SK-N-SH (cell line): ENCODE measurements around the gene AMIGO1. TPM values are rescaled to one million over a fixed set of nuclear protein-coding genes. Genes with fewer than 3 reads are reported as not detected.
A peak's percentile ranks its signal among the peaks of the same experiment; 100 is the strongest.

Experiments
- CTCF ChIA-PET: fragments of 300-600, 350-600 bp; formaldehyde crosslinking; extraction: SDS; loops from one replicate; lab custom pipeline; 2021; lab: Yijun Ruan, JAX
- POLR2A ChIA-PET: fragments of 350-600 bp; sonication (Branson Sonifier 250); formaldehyde crosslinking; extraction: SDS; loops from one replicate; lab custom pipeline; 2020; ENCODE audit warnings: antibody characterized with exemption, inconsistent platforms; lab: Yijun Ruan, JAX
- DNase-seq: peaks from one replicate; pipeline ENCODE4 v3.0.0; 2012
- H2AFZ ChIP-seq: fragments of 200-600 bp; sonication (generic); 2 replicates; pipeline ENCODE4 v1.8.1; 2016; ENCODE audit warnings: antibody characterized with exemption, mild to moderate bottlenecking, low read depth
- H3F3A ChIP-seq: fragments of 200-600 bp; sonication (generic); replicated peaks from 2 replicates; pipeline ENCODE3; 2016; ENCODE audit warnings: antibody characterized with exemption, mild to moderate bottlenecking; ENCODE audit not compliant: insufficient read depth
- H3K27ac ChIP-seq, 2 experiments: fragments of 200-500 bp in 1 of 2; fragments of 200-600 bp in 1 of 2; sonication (Bioruptor generic) in 1 of 2; sonication (generic), shearing (Covaris generic) in 1 of 2; 2 replicates each; pipeline versions ENCODE4 v1.5.1 to v1.6.1; 2014 to 2016; ENCODE audit warnings: low read depth in 2 of 2, inconsistent platforms in 1 of 2, low read length in 1 of 2, mild to moderate bottlenecking in 1 of 2, mixed read lengths in 1 of 2
- H3K27me3 ChIP-seq: fragments of 200-600 bp; sonication (generic), shearing (Covaris generic); 2 replicates; pipeline ENCODE4 v1.6.1; 2016; ENCODE audit warnings: mixed run types; ENCODE audit not compliant: insufficient read depth
- H3K36me3 ChIP-seq, 2 experiments: fragments of 200-500 bp in 1 of 2; fragments of 200-600 bp in 1 of 2; sonication (Bioruptor generic) in 1 of 2; sonication (generic) in 1 of 2; replicated peaks in 1 of 2; 2 replicates each; pipeline versions ENCODE3 to v1.5.1; 2014 to 2016; ENCODE audit warnings: low read length in 1 of 2, mild to moderate bottlenecking in 1 of 2; ENCODE audit not compliant: insufficient read depth in 2 of 2, control insufficient read depth in 1 of 2
- H3K4me1 ChIP-seq, 2 experiments: fragments of 200-500 bp in 1 of 2; fragments of 200-600 bp in 1 of 2; sonication (Bioruptor generic) in 1 of 2; sonication (generic), shearing (Covaris generic) in 1 of 2; 2 replicates each; pipeline versions ENCODE4 v1.5.1 to v1.6.1; 2014 to 2016; ENCODE audit warnings: low read depth in 1 of 2, low read length in 1 of 2, mixed run types in 1 of 2; ENCODE audit not compliant: insufficient read depth in 2 of 2, control insufficient read depth in 1 of 2
- H3K4me2 ChIP-seq: fragments of 200-600 bp; sonication (generic), shearing (Covaris generic); 2 replicates; pipeline ENCODE4 v1.6.1; 2017; ENCODE audit warnings: mixed run types
- H3K4me3 ChIP-seq, 2 experiments: fragments of 200-500 bp in 1 of 2; fragments of 200-600 bp in 1 of 2; sonication (Bioruptor generic) in 1 of 2; sonication (generic), shearing (Covaris generic) in 1 of 2; 2 replicates each; pipeline versions ENCODE4 v1.5.1 to v1.8.1; 2014 to 2016; ENCODE audit warnings: low read depth in 2 of 2, inconsistent platforms in 1 of 2, low read length in 1 of 2, mild to moderate bottlenecking in 1 of 2, mixed read lengths in 1 of 2, moderate library complexity in 1 of 2
- H3K79me2 ChIP-seq: fragments of 200-600 bp; sonication (generic); 2 replicates; pipeline ENCODE4 v1.8.1; 2017; ENCODE audit warnings: mild to moderate bottlenecking; ENCODE audit not compliant: insufficient read depth
- H3K9ac ChIP-seq: fragments of 200-600 bp; sonication (generic); 2 replicates; pipeline ENCODE4 v1.6.1; 2017; ENCODE audit warnings: mixed run types
- H3K9me2 ChIP-seq: fragments of 200-600 bp; sonication (generic); 2 replicates; pipeline ENCODE4 v1.6.1; 2017; ENCODE audit warnings: mixed run types
- H3K9me3 ChIP-seq: fragments of 200-600 bp; sonication (generic); 2 replicates; pipeline ENCODE4 v1.6.1; 2017; ENCODE audit warnings: mixed run types, mild to moderate bottlenecking, moderate library complexity
- H4K20me1 ChIP-seq: fragments of 200-600 bp; sonication (generic); 2 replicates; pipeline ENCODE4 v1.6.1; 2017; ENCODE audit warnings: mild to moderate bottlenecking, mixed run types; ENCODE audit not compliant: insufficient read depth
- ELF1 ChIP-seq: IDR thresholded peaks from 2 replicates; pipeline ENCODE4 v1.4.0; 2012
- EP300 ChIP-seq, 2 experiments: IDR thresholded peaks; 2 replicates each; pipeline versions ENCODE4 v1.4.0 to v1.6.1; 2012; ENCODE audit warnings: borderline replicate concordance in 1 of 2, low read depth in 1 of 2, low read length in 1 of 2
- EZH2phosphoT487 ChIP-seq: fragments of 200-600 bp; sonication (generic); IDR thresholded peaks from 2 replicates; pipeline ENCODE4 v1.6.1; 2017; ENCODE audit warnings: low read depth, mixed run types, mild to moderate bottlenecking, antibody characterized with exemption, moderate library complexity, borderline replicate concordance
- FOXJ3 ChIP-seq: sonication (generic); formaldehyde crosslinking; IDR thresholded peaks from 2 replicates; pipeline ENCODE4 v1.5.1; 2020; ENCODE audit warnings: mild to moderate bottlenecking, missing genetic modification reagents
- GATA2 ChIP-seq: sonication (generic); formaldehyde crosslinking; IDR thresholded peaks from 2 replicates; pipeline ENCODE4 v1.5.0; 2020; ENCODE audit warnings: mild to moderate bottlenecking, missing genetic modification reagents
- JUND ChIP-seq: IDR thresholded peaks from 2 replicates; pipeline ENCODE4 v1.4.0; 2012
- MEF2A ChIP-seq: IDR thresholded peaks from 2 replicates; pipeline ENCODE4 v1.4.0; 2012; ENCODE audit warnings: low read depth, borderline replicate concordance
- MXI1 ChIP-seq: IDR thresholded peaks from 2 replicates; pipeline ENCODE4 v1.6.1; 2012; ENCODE audit warnings: mild to moderate bottlenecking, low read depth, low read length, improper control_type of control experiment
- NRF1 ChIP-seq: IDR thresholded peaks from 2 replicates; pipeline ENCODE4 v1.6.1; 2012; ENCODE audit warnings: low read depth, mild to moderate bottlenecking, low read length
- POLR2AphosphoS5 ChIP-seq: IDR thresholded peaks from 2 replicates; pipeline ENCODE4 v1.6.1; 2012; ENCODE audit warnings: low read depth, low read length
- RAD21 ChIP-seq: IDR thresholded peaks from 2 replicates; pipeline ENCODE4 v1.6.1; 2012; ENCODE audit warnings: mild to moderate bottlenecking, low read length
- RCOR1 ChIP-seq: fragments of 150-350 bp; IDR thresholded peaks from 2 replicates; pipeline ENCODE4 v1.6.1; 2017; ENCODE audit warnings: antibody characterized with exemption, low read length
- RXRA ChIP-seq: IDR thresholded peaks from 2 replicates; pipeline ENCODE4 v1.4.0; 2012; ENCODE audit warnings: low read depth, mild to moderate bottlenecking, borderline replicate concordance
- SIN3A ChIP-seq: IDR thresholded peaks from 2 replicates; pipeline ENCODE4 v1.6.1; 2012; ENCODE audit warnings: low read depth, mild to moderate bottlenecking, low read length, moderate library complexity, borderline replicate concordance
- SMC3 ChIP-seq: IDR thresholded peaks from 2 replicates; pipeline ENCODE4 v1.6.1; 2012; ENCODE audit warnings: low read depth, low read length, improper control_type of control experiment
- TAF1 ChIP-seq: IDR thresholded peaks from 2 replicates; pipeline ENCODE4 v1.6.1; 2012; ENCODE audit warnings: low read depth, mild to moderate bottlenecking, low read length, moderate library complexity, borderline replicate concordance
- TCF12 ChIP-seq: IDR thresholded peaks from 2 replicates; pipeline ENCODE4 v1.4.0; 2012
- TEAD4 ChIP-seq: IDR thresholded peaks from 2 replicates; pipeline ENCODE4 v1.4.0; 2012; ENCODE audit warnings: mild to moderate bottlenecking, borderline replicate concordance; ENCODE audit not compliant: insufficient read depth
- YY1 ChIP-seq: IDR thresholded peaks from 2 replicates; pipeline ENCODE4 v1.4.0; 2012; ENCODE audit warnings: low read depth, mild to moderate bottlenecking
- WGBS: methylation state at CpG from one replicate; pipeline ENCODE4 v1.1.6; 2017; ENCODE audit warnings: low lambda C conversion rate; 5-methylcytosine and 5-hydroxymethylcytosine counted together
- polyA plus RNA-seq, 3 experiments: library from polyadenylated mRNA; depleted of rRNA; stranded (reverse); fragments of >200 nt; gene quantifications; 2 replicates each; pipeline ENCODE4 v1.2.3, GENCODE V29; 2012
- TF ChIP-seq, protein P1 (sequence below): IDR thresholded peaks from 2 replicates; pipeline ENCODE4; 2012
- TF ChIP-seq, protein P2 (sequence below): IDR thresholded peaks from 2 replicates; pipeline ENCODE4 v1.4.0; 2012; ENCODE audit warnings: low read depth, borderline replicate concordance
- TF ChIP-seq, protein P3 (sequence below): fragments of 200-600 bp; sonication (generic); IDR thresholded peaks from 2 replicates; pipeline ENCODE4 v1.6.1; 2017; ENCODE audit warnings: antibody characterized with exemption, mild to moderate bottlenecking, moderate library complexity

Gene AMIGO1
- polyA plus RNA-seq, 1 of the 3 experiments (the other 2 are of a cell fraction) = 0.95 TPM

DNA sequence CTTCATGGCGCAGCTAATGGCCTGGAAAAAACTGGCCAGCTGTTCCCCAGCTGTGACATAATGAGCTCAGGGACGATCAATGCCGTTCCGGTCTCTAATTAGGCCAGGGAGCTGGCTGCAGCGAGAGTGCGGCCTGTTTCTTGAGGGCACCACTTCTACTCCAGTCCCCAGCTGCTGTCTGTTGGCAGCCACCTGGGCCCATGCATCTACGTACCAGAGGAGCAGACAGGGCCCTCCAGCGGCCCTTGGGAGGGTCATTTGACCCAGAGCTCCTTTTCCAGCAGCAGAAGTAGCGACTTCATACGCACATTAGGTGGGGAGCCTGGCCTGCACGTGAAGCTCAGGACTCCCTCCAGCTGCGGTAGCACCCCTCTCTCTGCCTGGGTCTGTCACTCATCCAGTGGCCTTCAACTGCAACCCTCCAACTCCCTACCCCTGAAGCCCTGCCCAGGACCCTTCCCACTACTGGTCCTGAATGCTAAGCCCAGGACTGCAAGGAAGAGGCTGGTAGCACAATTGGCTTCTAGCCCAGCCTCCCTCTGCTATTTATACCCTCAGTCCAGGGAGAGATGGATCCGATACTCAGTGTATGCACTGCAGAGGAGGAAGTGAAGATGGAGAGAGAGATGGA, 21.0 kb upstream of the AMIGO1 start:
- POLR2A ChIA-PET = interaction anchor here (0.7 to 2.2 kb wide), 7 partner anchors 18 to 47 kb away, joined by 3 to 13 read pairs (median 6); partner anchors contain the start of genes ATXN7L2, CYB561D1 and GNAI3
- WGBS = 71% methylated on average over 13 of the region's 13 CpGs
- no peaks in the 10 kb centered on the region for H3F3A ChIP-seq
- no peaks in the 10 kb centered on the region for H3K9me2 ChIP-seq
- no peak overlapping the region for H3K4me3 ChIP-seq
- H3K36me3 ChIP-seq = no peaks in the 10 kb centered on the region
- no peaks in the 10 kb centered on the region for H3K79me2 ChIP-seq
- H3K9me3 ChIP-seq = no peaks in the 10 kb centered on the region
- no peaks in the 10 kb centered on the region; the same call in 1 of the 2 replicates for H3K27me3 ChIP-seq
- no peaks in the 10 kb centered on the region for H4K20me1 ChIP-seq
- H3K27ac ChIP-seq = peak overlapping the region in 1 of 2 experiments; percentile 74; a peak in 2 of 4 replicates
- H2AFZ ChIP-seq = no peak overlapping the region
- no peak overlapping the region for H3K9ac ChIP-seq
- no peak for TF ChIP-seq EZH2phosphoT487
- TF ChIP-seq TAF1 = no peak
- TF ChIP-seq, protein P1, sequence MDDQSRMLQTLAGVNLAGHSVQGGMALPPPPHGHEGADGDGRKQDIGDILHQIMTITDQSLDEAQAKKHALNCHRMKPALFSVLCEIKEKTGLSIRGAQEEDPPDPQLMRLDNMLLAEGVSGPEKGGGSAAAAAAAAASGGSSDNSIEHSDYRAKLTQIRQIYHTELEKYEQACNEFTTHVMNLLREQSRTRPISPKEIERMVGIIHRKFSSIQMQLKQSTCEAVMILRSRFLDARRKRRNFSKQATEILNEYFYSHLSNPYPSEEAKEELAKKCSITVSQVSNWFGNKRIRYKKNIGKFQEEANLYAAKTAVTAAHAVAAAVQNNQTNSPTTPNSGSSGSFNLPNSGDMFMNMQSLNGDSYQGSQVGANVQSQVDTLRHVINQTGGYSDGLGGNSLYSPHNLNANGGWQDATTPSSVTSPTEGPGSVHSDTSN = no peak
- TF ChIP-seq, protein P2, sequence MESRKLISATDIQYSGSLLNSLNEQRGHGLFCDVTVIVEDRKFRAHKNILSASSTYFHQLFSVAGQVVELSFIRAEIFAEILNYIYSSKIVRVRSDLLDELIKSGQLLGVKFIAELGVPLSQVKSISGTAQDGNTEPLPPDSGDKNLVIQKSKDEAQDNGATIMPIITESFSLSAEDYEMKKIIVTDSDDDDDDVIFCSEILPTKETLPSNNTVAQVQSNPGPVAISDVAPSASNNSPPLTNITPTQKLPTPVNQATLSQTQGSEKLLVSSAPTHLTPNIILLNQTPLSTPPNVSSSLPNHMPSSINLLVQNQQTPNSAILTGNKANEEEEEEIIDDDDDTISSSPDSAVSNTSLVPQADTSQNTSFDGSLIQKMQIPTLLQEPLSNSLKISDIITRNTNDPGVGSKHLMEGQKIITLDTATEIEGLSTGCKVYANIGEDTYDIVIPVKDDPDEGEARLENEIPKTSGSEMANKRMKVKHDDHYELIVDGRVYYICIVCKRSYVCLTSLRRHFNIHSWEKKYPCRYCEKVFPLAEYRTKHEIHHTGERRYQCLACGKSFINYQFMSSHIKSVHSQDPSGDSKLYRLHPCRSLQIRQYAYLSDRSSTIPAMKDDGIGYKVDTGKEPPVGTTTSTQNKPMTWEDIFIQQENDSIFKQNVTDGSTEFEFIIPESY = no peak
- TF ChIP-seq POLR2AphosphoS5 = no peak
- TF ChIP-seq RAD21 = no peak
- TF ChIP-seq, protein P3, sequence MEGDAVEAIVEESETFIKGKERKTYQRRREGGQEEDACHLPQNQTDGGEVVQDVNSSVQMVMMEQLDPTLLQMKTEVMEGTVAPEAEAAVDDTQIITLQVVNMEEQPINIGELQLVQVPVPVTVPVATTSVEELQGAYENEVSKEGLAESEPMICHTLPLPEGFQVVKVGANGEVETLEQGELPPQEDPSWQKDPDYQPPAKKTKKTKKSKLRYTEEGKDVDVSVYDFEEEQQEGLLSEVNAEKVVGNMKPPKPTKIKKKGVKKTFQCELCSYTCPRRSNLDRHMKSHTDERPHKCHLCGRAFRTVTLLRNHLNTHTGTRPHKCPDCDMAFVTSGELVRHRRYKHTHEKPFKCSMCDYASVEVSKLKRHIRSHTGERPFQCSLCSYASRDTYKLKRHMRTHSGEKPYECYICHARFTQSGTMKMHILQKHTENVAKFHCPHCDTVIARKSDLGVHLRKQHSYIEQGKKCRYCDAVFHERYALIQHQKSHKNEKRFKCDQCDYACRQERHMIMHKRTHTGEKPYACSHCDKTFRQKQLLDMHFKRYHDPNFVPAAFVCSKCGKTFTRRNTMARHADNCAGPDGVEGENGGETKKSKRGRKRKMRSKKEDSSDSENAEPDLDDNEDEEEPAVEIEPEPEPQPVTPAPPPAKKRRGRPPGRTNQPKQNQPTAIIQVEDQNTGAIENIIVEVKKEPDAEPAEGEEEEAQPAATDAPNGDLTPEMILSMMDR = no peak
- TF ChIP-seq ELF1 = no peak
- TF ChIP-seq MEF2A = no peak
- peak; percentile 43; the same call in 1 of the 2 replicates for TF ChIP-seq RCOR1
- TF ChIP-seq MXI1 = 0 out of 2 replicates have a peak, but pooled peaks have one; percentile 23
- TF ChIP-seq SIN3A = no peak
- TF ChIP-seq NRF1 = no peak
- TF ChIP-seq TCF12 = no peak
- no peak for TF ChIP-seq JUND
- no peak for TF ChIP-seq TEAD4
- TF ChIP-seq SMC3 = no peak
- TF ChIP-seq EP300 (IDR thresholded peaks at IDR 0.05; ENCODE audit: borderline replicate concordance in 1 of 2, low read depth in 1 of 2, low read length in 1 of 2) = peak in 1 of 2 experiments; percentile 15; a peak in 1 of 4 replicates
- no peak for TF ChIP-seq RXRA
- no peak for TF ChIP-seq YY1
- no peak for TF ChIP-seq GATA2 (CRISPR knock-in tag)
- no peak for TF ChIP-seq FOXJ3 (CRISPR knock-in tag)
- no peak overlapping the region for H3K4me2 ChIP-seq
- DNase-seq = peak; percentile 66
- CTCF ChIA-PET = interaction anchor here (1.6 to 26.3 kb wide), 7 partner anchors 15 to 266 kb away, joined by 4 to 1710 read pairs (median 7); partner anchors contain the start of genes AMIGO1, ATXN7L2 and CYB561D1
- peaks cover 0 to 36% of the 10 kb centered on the region in 2 experiments; a peak in 1 of 4 replicates for H3K4me1 ChIP-seq
